ENCODE data around the gene KCNE5.
"Not testable (repeated sequence)": the region's sequence is repeated elsewhere in the genome, so short reads cannot be mapped to it uniquely, and the experiment has no call there.

KCNE5 gene

DNA sequence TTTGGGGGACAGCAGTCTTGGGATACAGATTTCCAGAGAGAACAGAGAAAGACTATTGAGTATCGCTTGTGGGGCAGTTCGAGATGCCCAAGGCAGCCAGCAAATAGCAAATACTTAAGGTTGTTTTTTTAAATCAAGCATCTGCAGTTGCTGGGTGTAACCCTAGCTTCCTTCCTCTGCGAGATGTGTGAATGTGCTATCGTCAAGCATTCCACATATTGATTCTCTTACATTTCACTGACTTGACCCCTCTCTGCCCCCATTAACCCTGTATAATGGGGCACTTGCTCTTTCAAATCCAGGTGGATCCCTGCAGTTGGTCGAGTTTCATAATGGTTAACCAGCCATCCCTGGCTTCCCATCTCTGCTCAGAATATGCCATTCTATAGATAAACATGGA, 23.5 kb downstream of the KCNE5 start:
- no peak for DNase-seq

DNA sequence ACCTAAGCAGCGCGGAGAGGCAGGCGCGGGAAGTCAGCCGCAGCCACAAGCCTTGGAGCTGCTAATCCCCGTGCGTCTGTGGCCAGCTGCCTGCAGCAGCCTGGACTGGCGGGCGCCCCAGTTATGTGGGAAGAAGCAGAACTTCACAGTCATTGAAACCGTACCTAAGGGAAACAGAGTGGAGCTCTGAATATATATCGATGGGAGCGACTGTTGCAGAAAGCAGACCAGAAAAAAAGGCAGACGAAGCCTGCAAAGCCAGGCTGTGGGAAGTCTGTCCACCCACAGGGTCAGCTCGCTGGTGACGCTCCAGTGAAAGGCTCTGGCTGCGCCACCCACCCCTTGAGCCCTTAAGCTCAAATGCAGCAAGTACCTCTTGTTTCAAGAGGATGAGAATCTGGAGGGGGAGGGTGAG, 24.7 kb downstream of the KCNE5 start:
- DNase-seq, result no peak

DNA sequence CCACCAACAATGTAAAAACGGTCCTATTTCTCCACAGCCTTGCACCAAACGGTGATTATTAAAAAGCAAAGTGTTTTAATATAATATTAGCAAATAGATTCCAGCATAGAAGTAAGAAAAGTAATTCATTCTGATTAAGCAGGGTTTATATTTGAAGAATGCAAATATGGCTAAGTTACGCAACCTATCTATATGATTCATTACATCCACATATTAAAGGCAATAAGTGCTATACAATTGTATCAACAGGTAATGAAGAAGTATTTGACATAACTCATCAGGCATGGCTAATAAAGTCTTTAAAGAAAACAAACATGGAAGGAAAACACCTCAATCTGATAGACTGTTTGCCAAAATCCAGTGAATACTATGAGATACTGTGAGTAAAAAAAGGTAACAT, 29.0 kb downstream of the KCNE5 start:
- DNase-seq, result no peak

DNA sequence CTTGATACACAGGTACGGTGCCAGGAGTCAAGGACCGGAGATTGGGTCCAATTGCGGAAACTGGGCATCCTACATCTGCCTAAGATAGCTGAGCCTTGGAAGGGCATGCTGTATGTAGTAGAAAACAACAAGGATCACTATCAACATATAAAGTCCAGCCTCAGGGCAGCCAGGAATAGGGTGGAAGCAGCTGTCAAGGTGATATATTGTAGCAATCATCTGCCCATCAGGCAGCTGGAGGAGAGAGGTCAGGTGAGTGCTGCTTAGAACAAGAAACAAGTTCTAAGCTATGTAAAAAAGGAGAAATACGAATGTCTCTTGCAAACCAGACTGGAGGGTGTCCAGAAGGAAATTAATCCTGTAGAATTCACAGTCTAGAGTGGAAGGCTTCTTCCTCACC, 34.8 kb downstream of the KCNE5 start:
- no peak for DNase-seq

DNA sequence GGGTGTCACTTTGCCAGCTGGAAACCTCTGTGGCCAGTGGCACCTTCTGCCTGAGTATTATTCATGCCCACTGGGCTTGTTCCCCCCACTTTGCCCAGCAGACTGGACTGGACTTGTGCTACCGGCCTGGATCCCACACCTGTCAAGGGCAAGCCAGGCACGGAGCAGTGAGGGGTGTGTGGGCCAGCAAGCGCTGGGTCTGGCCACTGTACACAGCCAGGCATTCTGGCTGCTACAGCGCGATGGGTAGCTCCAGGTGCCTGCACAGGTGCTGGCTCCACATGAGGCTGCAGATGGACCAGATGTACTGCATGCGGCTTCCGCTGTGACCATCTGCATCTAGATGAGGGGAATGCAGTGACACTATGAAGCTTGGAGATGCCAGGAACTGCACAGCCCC, 39.5 kb downstream of the KCNE5 start:
- no peak for DNase-seq

DNA sequence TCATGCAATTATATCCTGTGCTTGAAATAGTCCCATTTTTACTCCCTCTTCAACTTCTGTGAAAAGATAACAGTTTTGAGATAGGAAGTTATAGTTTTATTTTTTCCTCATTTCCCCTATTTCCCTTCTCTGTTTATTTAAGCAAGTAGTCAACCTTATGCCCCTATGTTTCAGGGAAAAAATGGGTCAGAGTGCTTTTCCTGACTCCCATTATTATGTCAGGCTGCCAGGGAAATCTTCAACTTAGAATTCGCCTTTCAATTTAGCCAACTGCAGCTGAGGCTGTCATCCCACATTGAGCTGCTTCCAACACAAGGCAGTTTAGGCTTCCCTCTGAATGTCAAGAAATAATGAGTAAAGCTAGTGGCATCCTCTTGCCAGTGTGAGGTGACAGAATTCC, 46.1 kb downstream of the KCNE5 start:
- no peak for DNase-seq

DNA sequence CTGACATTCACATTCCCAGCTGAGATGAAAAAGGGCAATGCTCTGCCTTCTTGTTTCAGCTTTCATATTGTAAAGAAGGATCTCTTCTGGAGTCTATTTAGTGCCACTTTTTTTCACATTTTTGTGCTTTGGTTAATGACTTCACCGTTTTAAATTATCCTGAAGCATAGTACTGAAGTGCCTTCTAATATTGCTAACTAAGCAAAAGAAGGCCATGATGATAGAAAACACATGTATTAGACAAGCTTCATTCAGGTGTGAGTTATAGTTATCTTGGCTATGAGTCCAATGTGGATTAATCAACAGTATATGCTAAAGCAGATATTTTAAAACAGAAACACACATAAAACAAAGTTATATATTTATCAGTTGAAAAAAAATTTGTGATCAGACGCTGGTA, 47.9 kb downstream of the KCNE5 start:
- DNase-seq, result no peak

DNA sequence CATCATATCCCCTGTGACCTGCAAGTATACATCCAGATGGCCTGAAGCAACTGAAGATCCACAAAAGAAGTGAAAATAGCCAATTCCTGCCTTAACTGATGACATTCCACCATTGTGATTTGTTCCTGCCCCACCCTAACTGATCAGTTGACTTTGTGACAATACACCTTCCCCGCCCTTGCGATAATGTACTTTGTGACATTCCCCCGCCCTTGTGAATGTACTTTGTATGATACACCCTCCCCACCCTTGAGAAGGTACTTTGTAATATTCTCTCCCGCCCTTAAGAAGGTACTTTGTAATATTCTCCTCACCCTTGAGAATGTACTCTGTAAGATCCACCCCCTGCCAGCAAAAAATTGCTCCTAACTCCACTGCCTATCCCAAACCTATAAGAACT, 48.9 kb downstream of the KCNE5 start:
- DNase-seq, result not testable (repeated sequence)

Measured in NCI-H187 (cell line).